Measurements from ENCODE around the gene AIFM3.

AIFM3 gene

GRCh38 chr22:20959578-20960461, 7.2 kb upstream of the AIFM3 start:
- Histone ChIP-seq H3K27ac (ENCODE audit: low read length) (no peak overlapping the region), H3K4me3 (ENCODE audit: low read length) (no peak overlapping the region), H3K4me2 (ENCODE audit: low read length) (no peak overlapping the region), H3K4me1 (ENCODE audit: low read length) (peaks cover 4% of the 10 kb centered on the region; the same call in 1 of the 2 replicates), H3K36me3 (replicated peaks; ENCODE audit: low read depth, low read length) (no peaks in the 10 kb centered on the region), H3K9ac (ENCODE audit: low read length) (no peak overlapping the region), H3K79me2 (ENCODE audit: low read length) (no peaks in the 10 kb centered on the region), H4K20me1 (ENCODE audit: insufficient read depth, low read length) (no peaks in the 10 kb centered on the region), H3K27me3 (ENCODE audit: low read depth, low read length) (peaks cover 10% of the 10 kb centered on the region), H3K9me3 (ENCODE audit: insufficient read depth, low read length) (no peaks in the 10 kb centered on the region), H2AFZ (ENCODE audit: low read depth, low read length) (no peak overlapping the region)
- TF ChIP-seq CTCF (IDR thresholded peaks at IDR 0.05; ENCODE audit: low read depth, low read length) (no peak), EZH2phosphoT487 (IDR thresholded peaks at IDR 0.05; ENCODE audit: low read depth) (no peak)

DNA sequence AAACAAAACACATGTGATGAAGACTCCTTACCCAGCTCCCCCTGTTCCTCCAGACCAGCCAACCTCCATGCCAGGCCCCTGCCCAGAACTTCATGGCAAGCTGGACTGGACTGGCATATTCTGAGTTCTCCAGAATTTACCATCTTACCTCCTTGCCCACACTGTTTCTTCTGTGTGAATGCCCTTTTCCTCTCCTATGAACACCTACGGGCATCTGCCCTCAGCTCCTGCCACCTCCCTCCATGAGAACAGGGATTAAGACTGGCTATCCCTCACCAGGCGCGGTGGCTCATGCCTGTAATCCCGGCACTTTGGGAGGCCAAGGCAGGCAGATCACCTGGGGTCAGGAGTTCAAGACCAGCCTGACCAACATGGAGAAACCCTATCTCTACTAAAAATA, 6.4 kb upstream of the AIFM3 start:
- H3K4me2 ChIP-seq (ENCODE audit: low read length), result no peak overlapping the region
- H2AFZ ChIP-seq (ENCODE audit: low read depth, low read length), result no peak overlapping the region
- no peak overlapping the region for H3K4me3 ChIP-seq (ENCODE audit: low read length)
- H3K4me1 ChIP-seq (ENCODE audit: low read length), result peaks cover 7% of the 10 kb centered on the region
- no peaks in the 10 kb centered on the region for H3K9me3 ChIP-seq (ENCODE audit: insufficient read depth, low read length)
- H3K27me3 ChIP-seq (ENCODE audit: low read depth, low read length), result peaks cover 16% of the 10 kb centered on the region
- no peaks in the 10 kb centered on the region for H3K79me2 ChIP-seq (ENCODE audit: low read length)
- TF ChIP-seq EZH2phosphoT487 (IDR thresholded peaks at IDR 0.05; ENCODE audit: low read depth), result no peak
- no peak for TF ChIP-seq CTCF (IDR thresholded peaks at IDR 0.05; ENCODE audit: low read depth, low read length)
- H3K27ac ChIP-seq (ENCODE audit: low read length), result no peak overlapping the region
- H3K36me3 ChIP-seq (replicated peaks; ENCODE audit: low read depth, low read length), result no peaks in the 10 kb centered on the region
- no peaks in the 10 kb centered on the region for H4K20me1 ChIP-seq (ENCODE audit: insufficient read depth, low read length)
- H3K9ac ChIP-seq (ENCODE audit: low read length), result no peak overlapping the region

DNA sequence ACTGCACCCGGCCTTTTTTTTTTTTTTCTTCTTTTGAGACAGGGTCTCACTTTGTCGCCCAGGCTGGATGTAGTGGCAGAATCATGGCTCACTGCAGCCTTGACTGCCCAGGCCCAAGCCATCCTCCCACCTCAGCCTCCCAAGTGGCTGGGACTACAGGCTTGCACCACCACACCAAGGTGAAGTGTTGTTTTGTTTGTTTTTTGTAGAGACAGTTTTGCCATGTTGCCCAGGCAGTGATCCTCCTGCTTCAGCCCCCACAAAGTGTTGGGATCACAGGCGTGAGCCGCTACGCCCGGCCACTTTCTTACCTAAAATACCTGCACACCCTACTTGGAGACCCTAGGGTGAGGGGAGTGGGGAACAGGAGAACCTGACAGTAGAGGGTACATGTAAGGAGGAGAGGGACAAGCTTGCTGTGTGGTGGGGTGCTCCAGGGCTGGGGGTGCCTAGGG, 4.5 kb upstream of the AIFM3 start:
- H3K27ac ChIP-seq (ENCODE audit: low read length), result no peak overlapping the region
- TF ChIP-seq CTCF (IDR thresholded peaks at IDR 0.05; ENCODE audit: low read depth, low read length) (no peak), EZH2phosphoT487 (IDR thresholded peaks at IDR 0.05; ENCODE audit: low read depth) (no peak)
- no peak overlapping the region for H2AFZ ChIP-seq (ENCODE audit: low read depth, low read length)
- peaks cover 7% of the 10 kb centered on the region for H3K4me1 ChIP-seq (ENCODE audit: low read length)
- H3K36me3 ChIP-seq (replicated peaks; ENCODE audit: low read depth, low read length), result no peaks in the 10 kb centered on the region
- H3K9me3 ChIP-seq (ENCODE audit: insufficient read depth, low read length), result no peaks in the 10 kb centered on the region
- H3K4me2 ChIP-seq (ENCODE audit: low read length), result no peak overlapping the region
- no peaks in the 10 kb centered on the region for H3K79me2 ChIP-seq (ENCODE audit: low read length)
- H3K27me3 ChIP-seq (ENCODE audit: low read depth, low read length), result peaks cover 20% of the 10 kb centered on the region
- H3K4me3 ChIP-seq (ENCODE audit: low read length), result no peak overlapping the region
- no peaks in the 10 kb centered on the region for H4K20me1 ChIP-seq (ENCODE audit: insufficient read depth, low read length)
- no peak overlapping the region for H3K9ac ChIP-seq (ENCODE audit: low read length)

GRCh38 chr22:20963201-20964052, 3.6 kb upstream of the AIFM3 start:
- H3K36me3 ChIP-seq (replicated peaks; ENCODE audit: low read depth, low read length), result no peaks in the 10 kb centered on the region
- no peak overlapping the region for H3K4me2 ChIP-seq (ENCODE audit: low read length)
- no peak overlapping the region for H3K4me3 ChIP-seq (ENCODE audit: low read length)
- H3K79me2 ChIP-seq (ENCODE audit: low read length), result no peaks in the 10 kb centered on the region
- H3K4me1 ChIP-seq (ENCODE audit: low read length), result peaks cover 12% of the 10 kb centered on the region
- TF ChIP-seq EZH2phosphoT487 (IDR thresholded peaks at IDR 0.05; ENCODE audit: low read depth) (no peak), CTCF (IDR thresholded peaks at IDR 0.05; ENCODE audit: low read depth, low read length) (no peak)
- H4K20me1 ChIP-seq (ENCODE audit: insufficient read depth, low read length), result no peaks in the 10 kb centered on the region
- H3K9me3 ChIP-seq (ENCODE audit: insufficient read depth, low read length), result no peaks in the 10 kb centered on the region
- H3K27ac ChIP-seq (ENCODE audit: low read length), result no peak overlapping the region
- H3K9ac ChIP-seq (ENCODE audit: low read length), result no peak overlapping the region
- H2AFZ ChIP-seq (ENCODE audit: low read depth, low read length), result no peak overlapping the region
- peaks cover 20% of the 10 kb centered on the region for H3K27me3 ChIP-seq (ENCODE audit: low read depth, low read length)

All from OCI-LY3 (cell line).